Measurements from ENCODE around the gene CFAP157.
"Not testable (repeated sequence)": the region's sequence is repeated elsewhere in the genome, so short reads cannot be mapped to it uniquely, and the experiment has no call there.

Gene CFAP157

GRCh38 chr9:127756776-127757175 lies 50.0 kb downstream of the CFAP157 start:
- not testable (repeated sequence) for DNase-seq (ENCODE audit: extremely low read depth in 1 of 2, low read depth in 1 of 2)

- no peak for DNase-seq (ENCODE audit: extremely low read depth in 1 of 2, low read depth in 1 of 2)
Measured at GRCh38 chr9:127758843-127759242, 52.1 kb downstream of the CFAP157 start.

- no peak for DNase-seq (ENCODE audit: extremely low read depth in 1 of 2, low read depth in 1 of 2)
Measured at GRCh38 chr9:127761061-127761460, 54.3 kb downstream of the CFAP157 start.

- no peak for DNase-seq (ENCODE audit: extremely low read depth in 1 of 2, low read depth in 1 of 2)
Measured at GRCh38 chr9:127761491-127761956, 54.7 kb downstream of the CFAP157 start.

GRCh38 chr9:127762111-127762676 lies 55.4 kb downstream of the CFAP157 start:
- DNase-seq (ENCODE audit: extremely low read depth in 1 of 2, low read depth in 1 of 2) = no peak

- no peak for DNase-seq (ENCODE audit: extremely low read depth in 1 of 2, low read depth in 1 of 2)
Measured at GRCh38 chr9:127763918-127764384, 57.2 kb downstream of the CFAP157 start.

- no peak for DNase-seq (ENCODE audit: extremely low read depth in 1 of 2, low read depth in 1 of 2)
Measured at GRCh38 chr9:127765418-127765817, 58.6 kb downstream of the CFAP157 start.
